DND-41 (cell line): ENCODE measurements around the gene FRY.

Experiments used
- CTCF ChIP-seq: IDR thresholded peaks from 2 replicates; pipeline ENCODE4 v1.5.1; 2012; ENCODE audit warnings: borderline replicate concordance, low read length, moderate library complexity, mild to moderate bottlenecking; ENCODE audit not compliant: poor library complexity, severe bottlenecking; ENCODE audit errors: extremely low read depth
- EZH2 ChIP-seq: IDR thresholded peaks from 3 replicates; pipeline ENCODE4 v1.6.1; 2012; ENCODE audit warnings: borderline replicate concordance, low read depth, mild to moderate bottlenecking, moderate library complexity, low read length, inconsistent platforms; ENCODE audit not compliant: severe bottlenecking

GRCh38 chr13:32253911-32254399 lies 222.4 kb downstream of the FRY start:
- TF ChIP-seq CTCF (no peak), EZH2 (no peak)
